Stimulated activated naive CD8-positive, alpha-beta T cell treated with anti-CD3 and anti-CD28 coated beads, Interleukin-15, amount 100 ng/mL, for 72 hours (primary cell): ENCODE results near the gene GH1.
"Not testable (repeated sequence)": the region's sequence is repeated elsewhere in the genome, so short reads cannot be mapped to it uniquely, and the experiment has no call there.

Source experiments
- ATAC-seq: fragments of 150-1000 bp; cut with Tn5 transposase; 2 replicates; pipeline ENCODE4 v1.10.0; 2021; ENCODE audit warnings: mild to moderate bottlenecking, moderate library complexity
- DNase-seq, 2 donors: peaks; one replicate each; pipeline ENCODE4 v3.0.0; 2021 to 2022
- H3K27ac Mint-ChIP-seq, 2 donors: one replicate each; pipeline ENCODE4 v1.8.0; 2022; ENCODE audit warnings: mild to moderate bottlenecking in 2 of 2, mixed read lengths in 2 of 2, moderate library complexity in 2 of 2
- H3K27me3 Mint-ChIP-seq: one replicate; pipeline ENCODE4 v1.8.0; 2022; ENCODE audit warnings: mixed read lengths
- H3K4me1 Mint-ChIP-seq: one replicate; pipeline ENCODE4 v1.8.0; 2022; ENCODE audit warnings: mild to moderate bottlenecking, mixed read lengths
- H3K4me3 Mint-ChIP-seq, 2 donors: one replicate each; pipeline ENCODE4 v1.8.0; 2022; ENCODE audit warnings: mild to moderate bottlenecking in 2 of 2, mixed read lengths in 2 of 2, moderate library complexity in 1 of 2
- H3K9me3 Mint-ChIP-seq, 2 donors: one replicate each; pipeline ENCODE4 v1.8.0; 2022; ENCODE audit warnings: mixed read lengths in 2 of 2

Gene GH1

GRCh38 chr17:63919311-63919723 lies 678 bp upstream of the GH1 start:
- Mint-ChIP-seq H3K4me1 (peaks cover 14% of the 10 kb centered on the region), H3K4me3 (no peak overlapping the region), H3K9me3 (no peaks in the 10 kb centered on the region), H3K27ac (no peak overlapping the region), H3K27me3 (peaks cover 7% of the 10 kb centered on the region)
- peak; percentile 70 to 76 for DNase-seq
- ATAC-seq = peak; percentile 94

- H3K27ac Mint-ChIP-seq = no peak overlapping the region
- DNase-seq (no peak), ATAC-seq (no peak)
These were observed 334 bp downstream of the GH1 start for GRCh38 chr17:63918305-63918704.

GRCh38 chr17:63917646-63918045 lies 993 bp downstream of the GH1 start:
- ATAC-seq (no peak), DNase-seq (no peak)
- no peak overlapping the region for H3K27ac Mint-ChIP-seq
- H3K27me3 Mint-ChIP-seq = peaks cover 7% of the 10 kb centered on the region
- H3K4me1 Mint-ChIP-seq = peaks cover 14% of the 10 kb centered on the region
- no peaks in the 10 kb centered on the region for H3K9me3 Mint-ChIP-seq
- no peak overlapping the region for H3K4me3 Mint-ChIP-seq

More at GRCh38 chr17:63918305-63918704, 334 bp downstream of the GH1 start:
- no peak overlapping the region for H3K4me3 Mint-ChIP-seq
- no peaks in the 10 kb centered on the region for H3K9me3 Mint-ChIP-seq
- H3K4me1 Mint-ChIP-seq = peaks cover 14% of the 10 kb centered on the region
- H3K27me3 Mint-ChIP-seq = peaks cover 7% of the 10 kb centered on the region

GRCh38 chr17:63917206-63917605 lies 1.4 kb downstream of the GH1 start:
- DNase-seq = not testable (repeated sequence)

GRCh38 chr17:63916566-63917185 lies 2.0 kb downstream of the GH1 start:
- Mint-ChIP-seq H3K27ac (no peak overlapping the region), H3K4me1 (peaks cover 20% of the 10 kb centered on the region), H3K9me3 (no peaks in the 10 kb centered on the region), H3K27me3 (peaks cover 7% of the 10 kb centered on the region), H3K4me3 (no peak overlapping the region)
- ATAC-seq (no peak), DNase-seq (no peak)

More at GRCh38 chr17:63917206-63917605, 1.4 kb downstream of the GH1 start:
- not testable (repeated sequence) for H3K27me3 Mint-ChIP-seq, H3K27ac Mint-ChIP-seq, H3K4me3 Mint-ChIP-seq, H3K9me3 Mint-ChIP-seq, ATAC-seq
- peaks cover 15% of the 10 kb centered on the region for H3K4me1 Mint-ChIP-seq

- H3K4me3 Mint-ChIP-seq, H3K27ac Mint-ChIP-seq, H3K27me3 Mint-ChIP-seq, ATAC-seq, H3K9me3 Mint-ChIP-seq, DNase-seq: not testable (repeated sequence)
- peaks cover 25% of the 10 kb centered on the region for H3K4me1 Mint-ChIP-seq
These were observed 2.9 kb downstream of the GH1 start for GRCh38 chr17:63915753-63916152.

GRCh38 chr17:63914471-63914870 lies 4.2 kb downstream of the GH1 start:
- H3K4me3 Mint-ChIP-seq = no peak overlapping the region
- H3K27ac Mint-ChIP-seq = no peak overlapping the region
- DNase-seq = no peak
- peaks cover 17% of the 10 kb centered on the region for H3K4me1 Mint-ChIP-seq
- H3K9me3 Mint-ChIP-seq = no peaks in the 10 kb centered on the region
- H3K27me3 Mint-ChIP-seq = peaks cover 7% of the 10 kb centered on the region
- no peak for ATAC-seq

- Mint-ChIP-seq H3K27me3 (no peaks in the 10 kb centered on the region), H3K27ac (no peak overlapping the region), H3K4me1 (peaks cover 10% of the 10 kb centered on the region), H3K9me3 (no peaks in the 10 kb centered on the region), H3K4me3 (no peak overlapping the region)
- ATAC-seq (peak; percentile 72), DNase-seq (peak; percentile 62 to 71)
These were observed 7.0 kb downstream of the GH1 start for GRCh38 chr17:63911657-63912100.

- H3K27ac Mint-ChIP-seq = no peak within 1 kb of the TSS
- no peak within 1 kb of the TSS for H3K4me3 Mint-ChIP-seq
- H3K9me3 Mint-ChIP-seq = no peaks in the 10 kb centered on the region
- no peaks in the 10 kb centered on the region for H3K27me3 Mint-ChIP-seq
- DNase-seq (no peak), ATAC-seq (no peak)
- peaks cover 10% of the 10 kb centered on the region for H3K4me1 Mint-ChIP-seq
These were observed 7.5 kb downstream of the GH1 start, which contains the start of gene CSHL1 for GRCh38 chr17:63911041-63911635. Gene CSHL1, minus strand, starts transcription at chr17:63911258. Its CDS starts 62 bp downstream, at chr17:63911196.

- no peak overlapping the region for H3K4me3 Mint-ChIP-seq
- ATAC-seq = no peak
- no peak for DNase-seq
- H3K27ac Mint-ChIP-seq = no peak overlapping the region
- no peaks in the 10 kb centered on the region for H3K9me3 Mint-ChIP-seq
- peaks cover 10% of the 10 kb centered on the region for H3K4me1 Mint-ChIP-seq
- H3K27me3 Mint-ChIP-seq = no peaks in the 10 kb centered on the region
These were observed 8.5 kb downstream of the GH1 start for GRCh38 chr17:63910096-63910495.

GRCh38 chr17:63909586-63909985 lies 9.1 kb downstream of the GH1 start:
- peaks cover 10% of the 10 kb centered on the region for H3K4me1 Mint-ChIP-seq
- not testable (repeated sequence) for H3K9me3 Mint-ChIP-seq, H3K27me3 Mint-ChIP-seq, H3K27ac Mint-ChIP-seq, ATAC-seq, H3K4me3 Mint-ChIP-seq, DNase-seq

- ATAC-seq = peak; percentile 80
- DNase-seq, H3K4me3 Mint-ChIP-seq, H3K27me3 Mint-ChIP-seq, H3K27ac Mint-ChIP-seq, H3K9me3 Mint-ChIP-seq: not testable (repeated sequence)
- H3K4me1 Mint-ChIP-seq = peaks cover 20% of the 10 kb centered on the region
These were observed 11.4 kb downstream of the GH1 start for GRCh38 chr17:63907161-63907778.

GRCh38 chr17:63904796-63905195 lies 13.8 kb downstream of the GH1 start:
- not testable (repeated sequence) for H3K27ac Mint-ChIP-seq, ATAC-seq, H3K4me3 Mint-ChIP-seq, H3K27me3 Mint-ChIP-seq, H3K9me3 Mint-ChIP-seq, DNase-seq
- peaks cover 12% of the 10 kb centered on the region for H3K4me1 Mint-ChIP-seq

GRCh38 chr17:63903787-63904201 lies 14.8 kb downstream of the GH1 start:
- not testable (repeated sequence) for H3K27ac Mint-ChIP-seq, H3K27me3 Mint-ChIP-seq, H3K4me3 Mint-ChIP-seq, DNase-seq, H3K9me3 Mint-ChIP-seq
- peak; percentile 47 for ATAC-seq
- peaks cover 22% of the 10 kb centered on the region for H3K4me1 Mint-ChIP-seq

- not testable (repeated sequence) for ATAC-seq, H3K27ac Mint-ChIP-seq, H3K4me3 Mint-ChIP-seq, H3K9me3 Mint-ChIP-seq, DNase-seq, H3K27me3 Mint-ChIP-seq
- peaks cover 32% of the 10 kb centered on the region for H3K4me1 Mint-ChIP-seq
These were observed 16.7 kb downstream of the GH1 start for GRCh38 chr17:63901971-63902370.
